CD4-positive, alpha-beta memory T cell (primary cell): ENCODE measurements around the gene JADE3. TPM values are rescaled to one million over a fixed set of nuclear protein-coding genes. Genes with fewer than 3 reads are reported as not detected.

Experiments
- CTCF ChIA-PET: fragments of 350-600 bp; sonication (Branson Sonifier 250); formaldehyde crosslinking; loops from one replicate; lab custom pipeline; 2021; ENCODE audit warnings: inconsistent platforms; ENCODE audit not compliant: partially characterized antibody; lab: Charles Lee
- POLR2A ChIA-PET: fragments of 350-600 bp; sonication (Branson Sonifier 250); formaldehyde crosslinking; loops from one replicate; lab custom pipeline; 2021; ENCODE audit not compliant: partially characterized antibody; lab: Charles Lee
- DNase-seq, 5 donors: peaks; one replicate each; pipeline versions ENCODE4 v3.0.0 to v3.0.0-alpha.2; 2020 to 2022; ENCODE audit warnings: mixed read lengths in 1 of 5
- H3K27ac ChIP-seq: one replicate; pipeline ENCODE4 v1.7.0; 2013; ENCODE audit warnings: low read depth, low read length
- H3K27me3 ChIP-seq: 2 replicates; pipeline ENCODE4 v1.7.0; 2013; ENCODE audit warnings: mild to moderate bottlenecking, low read length, moderate library complexity; ENCODE audit not compliant: insufficient read depth
- H3K36me3 ChIP-seq: 2 replicates; pipeline ENCODE4 v1.7.0; 2013; ENCODE audit warnings: mild to moderate bottlenecking, low read length, moderate library complexity; ENCODE audit not compliant: insufficient read depth
- H3K4me1 ChIP-seq: 2 replicates; pipeline ENCODE4 v1.7.0; 2013; ENCODE audit warnings: mild to moderate bottlenecking, low read length, moderate library complexity; ENCODE audit not compliant: insufficient read depth
- H3K4me3 ChIP-seq, 2 donors: one replicate each; pipeline ENCODE4 v1.7.0; 2013; ENCODE audit warnings: low read length in 2 of 2, mild to moderate bottlenecking in 1 of 2
- H3K9me3 ChIP-seq, 2 donors: one replicate each; pipeline ENCODE4 v1.7.0; 2013; ENCODE audit warnings: low read length in 2 of 2, control low read depth in 1 of 2; ENCODE audit not compliant: control insufficient read depth in 1 of 2
- H3K27ac Mint-ChIP-seq, 7 donors: one replicate each; pipeline ENCODE4 v1.8.0; 2020 to 2021; ENCODE audit warnings: mixed read lengths in 7 of 7, mild to moderate bottlenecking in 6 of 7, inconsistent platforms in 3 of 7, moderate library complexity in 3 of 7
- H3K27me3 Mint-ChIP-seq, 2 donors: one replicate each; pipeline ENCODE4 v1.8.0; 2020 to 2021; ENCODE audit warnings: mixed read lengths in 2 of 2
- H3K36me3 Mint-ChIP-seq, 2 donors: one replicate each; pipeline ENCODE4 v1.8.0; 2020 to 2021; ENCODE audit warnings: mixed read lengths in 2 of 2, inconsistent platforms in 1 of 2, mild to moderate bottlenecking in 1 of 2
- H3K4me1 Mint-ChIP-seq, 4 donors: one replicate each; pipeline ENCODE4 v1.8.0; 2020 to 2021; ENCODE audit warnings: mixed read lengths in 4 of 4, mild to moderate bottlenecking in 1 of 4
- H3K4me3 Mint-ChIP-seq, 8 donors: one replicate each; pipeline ENCODE4 v1.8.0; 2020 to 2021; ENCODE audit warnings: mixed read lengths in 8 of 8, mild to moderate bottlenecking in 7 of 8, moderate library complexity in 6 of 8, inconsistent platforms in 3 of 8
- H3K9me3 Mint-ChIP-seq, 8 donors: one replicate each; pipeline ENCODE4 v1.8.0; 2020 to 2021; ENCODE audit warnings: mixed read lengths in 8 of 8, mild to moderate bottlenecking in 5 of 8, inconsistent platforms in 3 of 8, moderate library complexity in 1 of 8
- intact Hi-C: fragments of 100-400 bp; cut with micrococcal nuclease; formaldehyde crosslinking; loops from one replicate; pipeline ENCODE4 v1.15.1; 2023
- polyA plus RNA-seq, 2 donors: library from polyadenylated mRNA; unstranded; fragments of 300-500 nt; fragmentation: Illumina TruSeq; gene quantifications; one replicate each; pipeline ENCODE4 v1.2.3, GENCODE V29; 2021
- total RNA-seq, 2 experiments: library from RNA; stranded (reverse); gene quantifications; one replicate each; pipeline ENCODE4 v1.2.3, GENCODE V29; 2021

Gene JADE3
- total and polyA plus RNA-seq, 4 experiments from 2014 or later = 0.25 to 0.58 (median 0.44) TPM; not detected in 1

DNA sequence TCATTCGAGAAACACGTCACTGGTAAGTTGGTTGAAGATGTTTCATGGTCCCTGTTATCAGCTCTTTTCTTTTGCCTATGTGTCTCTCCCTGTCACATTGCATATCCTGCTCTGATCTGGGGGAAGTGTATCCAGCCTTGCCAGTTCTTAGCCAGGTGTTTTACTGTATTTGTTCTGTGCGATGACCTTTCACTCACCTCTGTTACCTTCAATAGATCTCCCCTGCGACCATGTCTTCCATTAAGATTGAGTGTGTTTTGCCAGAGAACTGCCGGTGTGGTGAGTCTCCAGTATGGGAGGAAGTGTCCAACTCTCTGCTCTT, 168.7 kb downstream of the JADE3 start:
- H3K36me3 ChIP-seq = no peaks in the 10 kb centered on the region
- Mint-ChIP-seq H3K27ac (no peak overlapping the region), H3K9me3 (no peaks in the 10 kb centered on the region), H3K4me3 (no peak overlapping the region), H3K27me3 (no peaks in the 10 kb centered on the region), H3K4me1 (no peaks in the 10 kb centered on the region), H3K36me3 (no peaks in the 10 kb centered on the region)
- no peaks in the 10 kb centered on the region for H3K9me3 ChIP-seq
- no peaks in the 10 kb centered on the region for H3K27me3 ChIP-seq
- DNase-seq = no peak
- no peaks in the 10 kb centered on the region for H3K4me1 ChIP-seq
- no peak overlapping the region for H3K4me3 ChIP-seq
- ChIA-PET CTCF (no interaction called here), POLR2A (no interaction called here)
- intact Hi-C loops = no loop called here
- H3K27ac ChIP-seq = no peak overlapping the region

- Histone ChIP-seq H3K4me1 (no peaks in the 10 kb centered on the region), H3K27ac (no peak overlapping the region), H3K9me3 (no peaks in the 10 kb centered on the region), H3K4me3 (no peak overlapping the region), H3K36me3 (no peaks in the 10 kb centered on the region), H3K27me3 (no peaks in the 10 kb centered on the region)
- POLR2A ChIA-PET = interaction anchor here (1.2 kb wide), 1 partner anchor 38 kb away, joined by 3 read pairs; no protein-coding TSS in a partner anchor
- CTCF ChIA-PET = no interaction called here
- Mint-ChIP-seq H3K9me3 (no peaks in the 10 kb centered on the region), H3K27ac (peak overlapping the region in 5 of 7 donors; percentile 6 to 87 (median 8)), H3K4me3 (peak overlapping the region in 1 of 8 donors; percentile 26), H3K36me3 (no peaks in the 10 kb centered on the region), H3K4me1 (peaks cover 4 to 16% (median 10%) of the 10 kb centered on the region in 4 donors), H3K27me3 (no peaks in the 10 kb centered on the region)
- intact Hi-C loops = no loop called here
- DNase-seq = no peak
These were observed 179.0 kb downstream of the JADE3 start for GRCh38 chrX:47091149-47091775.

GRCh38 chrX:47093248-47093647, 181.0 kb downstream of the JADE3 start:
- peaks cover 4 to 16% (median 10%) of the 10 kb centered on the region in 4 donors for H3K4me1 Mint-ChIP-seq
- no peaks in the 10 kb centered on the region for H3K36me3 ChIP-seq
- CTCF ChIA-PET = interaction anchor here (0.9 to 1.9 kb wide), 3 partner anchors 190 to 332 kb away, joined by 3 to 5 read pairs (median 4); no protein-coding TSS in a partner anchor
- POLR2A ChIA-PET = no interaction called here
- no peaks in the 10 kb centered on the region for H3K9me3 Mint-ChIP-seq
- no peak overlapping the region for H3K4me3 ChIP-seq
- H3K9me3 ChIP-seq = no peaks in the 10 kb centered on the region
- no peaks in the 10 kb centered on the region for H3K27me3 Mint-ChIP-seq
- H3K4me3 Mint-ChIP-seq = no peak overlapping the region
- no peak overlapping the region for H3K27ac Mint-ChIP-seq
- H3K36me3 Mint-ChIP-seq = no peaks in the 10 kb centered on the region
- H3K4me1 ChIP-seq = no peaks in the 10 kb centered on the region
- H3K27ac ChIP-seq = no peak overlapping the region
- H3K27me3 ChIP-seq = no peaks in the 10 kb centered on the region
- DNase-seq = peak in 2 of 5 donors; percentile 8 to 12
- intact Hi-C loops = loop anchor here (2.0 kb wide), 2 partner anchors 190 to 334 kb away; partner anchors contain the start of gene SLC9A7

DNA sequence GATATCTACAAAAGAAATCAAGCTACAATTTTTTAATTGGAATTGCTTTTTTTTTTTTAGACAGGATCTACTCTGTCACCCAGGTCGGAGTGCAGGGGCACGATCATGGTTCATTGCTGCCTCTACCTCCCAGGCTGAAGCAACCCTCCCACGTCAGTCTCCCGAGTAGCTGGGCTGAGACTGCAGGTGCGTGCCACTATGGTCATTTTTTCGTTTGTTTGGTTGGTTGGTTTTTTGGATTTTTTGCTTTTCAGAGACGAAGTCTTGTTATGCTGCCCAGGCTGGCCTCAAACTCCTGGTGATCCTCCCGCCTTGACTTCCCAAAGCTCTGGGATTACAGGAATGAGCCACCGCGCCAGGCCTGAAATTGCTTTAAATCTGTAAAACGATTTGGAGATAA, 181.6 kb downstream of the JADE3 start:
- Mint-ChIP-seq H3K36me3 (no peaks in the 10 kb centered on the region), H3K4me1 (peaks cover 4 to 16% (median 10%) of the 10 kb centered on the region in 4 donors), H3K27ac (no peak overlapping the region), H3K9me3 (no peaks in the 10 kb centered on the region), H3K27me3 (no peaks in the 10 kb centered on the region), H3K4me3 (no peak overlapping the region)
- no peak for DNase-seq
- Histone ChIP-seq H3K36me3 (no peaks in the 10 kb centered on the region), H3K4me1 (no peaks in the 10 kb centered on the region), H3K9me3 (no peaks in the 10 kb centered on the region), H3K27ac (no peak overlapping the region), H3K4me3 (no peak overlapping the region), H3K27me3 (no peaks in the 10 kb centered on the region)
- POLR2A ChIA-PET = no interaction called here
- CTCF ChIA-PET = interaction anchor here (0.9 to 1.9 kb wide), 3 partner anchors 190 to 333 kb away, joined by 3 to 5 read pairs (median 4); no protein-coding TSS in a partner anchor
- intact Hi-C loops = loop anchor here (2.0 kb wide), 2 partner anchors 191 to 335 kb away; partner anchors contain the start of gene SLC9A7

DNA sequence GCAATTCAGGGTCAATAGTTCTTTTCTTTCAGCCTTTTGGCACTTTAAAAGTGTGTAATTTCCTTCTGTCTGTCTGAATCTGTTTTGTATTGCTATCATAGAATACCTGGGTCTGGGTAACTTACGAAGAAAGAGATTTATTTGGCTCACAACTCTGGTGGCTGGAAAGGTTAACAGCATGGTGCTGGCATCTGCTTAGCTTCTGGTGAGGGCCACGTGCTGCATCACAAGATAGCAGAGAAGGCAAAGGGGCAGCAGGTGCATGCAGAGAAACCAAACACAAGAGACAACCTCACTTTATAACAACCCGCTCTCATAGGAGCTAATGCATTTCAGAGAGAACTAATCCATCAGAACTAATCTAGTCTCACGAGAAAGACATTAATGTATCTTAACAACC, 184.8 kb downstream of the JADE3 start:
- Mint-ChIP-seq H3K9me3 (no peaks in the 10 kb centered on the region), H3K36me3 (no peaks in the 10 kb centered on the region), H3K27me3 (no peaks in the 10 kb centered on the region), H3K4me3 (no peak overlapping the region), H3K4me1 (peaks cover 0 to 1% (median 0%) of the 10 kb centered on the region in 4 donors), H3K27ac (no peak overlapping the region)
- intact Hi-C loops = no loop called here
- CTCF ChIA-PET = no interaction called here
- Histone ChIP-seq H3K4me1 (no peaks in the 10 kb centered on the region), H3K4me3 (no peak overlapping the region), H3K27me3 (no peaks in the 10 kb centered on the region), H3K27ac (no peak overlapping the region), H3K9me3 (no peaks in the 10 kb centered on the region), H3K36me3 (no peaks in the 10 kb centered on the region)
- DNase-seq = no peak
- POLR2A ChIA-PET = no interaction called here

DNA sequence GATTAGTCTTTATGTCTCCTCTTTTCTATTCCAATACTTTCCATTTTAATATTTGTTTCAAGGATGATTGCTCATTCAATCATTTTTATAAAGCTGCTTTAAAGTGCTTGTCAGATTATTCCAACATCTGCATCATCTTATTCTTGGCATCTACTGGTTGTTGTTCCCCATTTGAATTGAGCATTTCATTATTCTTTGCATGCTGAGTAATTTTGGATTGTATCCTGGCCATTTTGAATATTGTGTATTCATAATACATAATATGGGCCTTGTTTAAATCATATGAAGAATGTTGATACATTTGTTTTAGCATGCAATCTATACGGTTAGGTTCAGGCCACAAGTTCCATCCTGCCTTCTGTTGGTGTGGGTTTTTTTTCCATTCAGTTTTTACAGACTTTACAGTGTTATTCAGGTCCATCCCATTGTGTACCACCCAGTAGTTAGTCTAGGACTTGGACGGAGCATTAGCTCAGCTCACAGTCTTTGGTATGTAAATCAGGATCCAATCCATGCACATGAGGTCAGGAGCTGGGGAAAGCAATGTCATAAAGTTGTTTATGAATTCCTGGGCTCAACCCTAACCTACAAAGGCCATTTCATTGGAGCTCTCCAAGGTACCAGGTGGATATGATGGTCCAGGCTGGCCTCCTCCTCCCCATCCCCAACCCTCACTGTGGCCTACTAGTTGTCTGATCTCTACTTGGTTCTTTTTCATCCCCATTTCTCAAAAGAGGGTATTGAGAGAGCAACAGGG, 186.3 kb downstream of the JADE3 start:
- no peaks in the 10 kb centered on the region for H3K36me3 Mint-ChIP-seq
- H3K4me3 Mint-ChIP-seq = no peak overlapping the region
- no peak for DNase-seq
- Histone ChIP-seq H3K36me3 (no peaks in the 10 kb centered on the region), H3K4me3 (no peak overlapping the region), H3K4me1 (no peaks in the 10 kb centered on the region), H3K27ac (no peak overlapping the region), H3K9me3 (no peaks in the 10 kb centered on the region), H3K27me3 (no peaks in the 10 kb centered on the region)
- intact Hi-C loops = no loop called here
- ChIA-PET CTCF (no interaction called here), POLR2A (no interaction called here)
- H3K9me3 Mint-ChIP-seq = no peaks in the 10 kb centered on the region
- no peaks in the 10 kb centered on the region for H3K4me1 Mint-ChIP-seq
- no peak overlapping the region for H3K27ac Mint-ChIP-seq
- no peaks in the 10 kb centered on the region for H3K27me3 Mint-ChIP-seq

DNA sequence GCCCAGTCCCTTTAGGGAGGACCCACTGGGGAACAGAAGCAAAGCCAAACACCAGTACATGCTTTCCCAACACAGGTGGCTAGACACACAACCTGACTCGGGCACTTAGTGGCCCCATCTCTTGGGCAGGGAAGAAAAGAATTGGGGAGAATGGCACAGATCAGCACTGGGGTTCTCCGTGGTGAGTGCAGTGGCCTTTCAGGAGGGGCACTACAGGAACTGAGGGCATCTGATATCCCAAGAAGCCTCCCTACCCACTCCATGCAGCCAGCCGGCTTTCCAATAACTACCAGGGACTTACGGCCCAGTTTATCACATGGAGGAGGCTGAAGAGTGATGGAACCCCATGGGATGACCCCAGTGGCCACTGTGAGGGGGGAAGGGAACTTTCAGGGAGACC, 189.0 kb downstream of the JADE3 start:
- Mint-ChIP-seq H3K36me3 (no peaks in the 10 kb centered on the region), H3K27ac (no peak overlapping the region), H3K4me3 (no peak overlapping the region), H3K4me1 (no peaks in the 10 kb centered on the region), H3K27me3 (no peaks in the 10 kb centered on the region), H3K9me3 (no peaks in the 10 kb centered on the region)
- no peaks in the 10 kb centered on the region for H3K9me3 ChIP-seq
- H3K36me3 ChIP-seq = no peaks in the 10 kb centered on the region
- no peaks in the 10 kb centered on the region for H3K27me3 ChIP-seq
- no peaks in the 10 kb centered on the region for H3K4me1 ChIP-seq
- ChIA-PET POLR2A (no interaction called here), CTCF (no interaction called here)
- intact Hi-C loops = no loop called here
- DNase-seq = no peak
- no peak overlapping the region for H3K4me3 ChIP-seq
- no peak overlapping the region for H3K27ac ChIP-seq
